DOHH2 (cell line): ENCODE measurements around the gene PLCXD3.

ENCODE experiments used
- H3F3A ChIP-seq: fragments of 200-600 bp; sonication (generic), shearing (Covaris generic); 2 replicates; pipeline ENCODE4 v1.6.0; 2016; ENCODE audit warnings: antibody characterized with exemption, mild to moderate bottlenecking; ENCODE audit not compliant: control insufficient read depth, insufficient read depth
- H3K27ac ChIP-seq: fragments of 200-600 bp; sonication (generic); 2 replicates; pipeline ENCODE4 v1.5.1; 2014; ENCODE audit warnings: low read depth, mild to moderate bottlenecking, low read length, moderate library complexity
- H3K27me3 ChIP-seq: fragments of 200-600 bp; sonication (generic); 2 replicates; pipeline ENCODE4 v1.6.1; 2014; ENCODE audit warnings: mild to moderate bottlenecking, low read length, mixed read lengths; ENCODE audit not compliant: control insufficient read depth
- H3K36me3 ChIP-seq: fragments of 200-600 bp; sonication (generic); 2 replicates; pipeline ENCODE4 v1.6.1; 2014; ENCODE audit warnings: mild to moderate bottlenecking, low read length, moderate library complexity, mixed read lengths; ENCODE audit not compliant: control insufficient read depth
- H3K4me1 ChIP-seq: fragments of 200-600 bp; sonication (generic); 2 replicates; pipeline ENCODE4 v1.6.1; 2014; ENCODE audit warnings: mild to moderate bottlenecking, low read length, mixed read lengths; ENCODE audit not compliant: control insufficient read depth
- H3K4me2 ChIP-seq: fragments of 200-600 bp; sonication (generic); 2 replicates; pipeline ENCODE4 v1.6.0; 2014; ENCODE audit warnings: mild to moderate bottlenecking, low read length, moderate library complexity
- H3K4me3 ChIP-seq: fragments of 200-600 bp; sonication (generic); 2 replicates; pipeline ENCODE4 v1.5.1; 2014; ENCODE audit warnings: mild to moderate bottlenecking, low read length, mixed read lengths
- H3K79me2 ChIP-seq: fragments of 200-600 bp; sonication (generic); 2 replicates; pipeline ENCODE4 v1.6.1; 2014; ENCODE audit warnings: mild to moderate bottlenecking, low read length, mixed read lengths; ENCODE audit not compliant: control insufficient read depth
- H3K9me2 ChIP-seq: fragments of 200-600 bp; sonication (generic); replicated peaks from 2 replicates; pipeline ENCODE4 v1.6.1; 2014; ENCODE audit warnings: mild to moderate bottlenecking, low read length, mixed read lengths; ENCODE audit not compliant: control insufficient read depth
- H3K9me3 ChIP-seq: fragments of 200-600 bp; sonication (generic); 2 replicates; pipeline ENCODE4 v1.6.1; 2014; ENCODE audit warnings: antibody characterized with exemption, low read length, mixed read lengths; ENCODE audit not compliant: control insufficient read depth, insufficient read depth
- H4K20me1 ChIP-seq: fragments of 200-600 bp; sonication (generic); 2 replicates; pipeline ENCODE4 v1.6.0; 2014; ENCODE audit warnings: low read depth, mild to moderate bottlenecking, antibody characterized with exemption, low read length, moderate library complexity; ENCODE audit not compliant: control insufficient read depth, insufficient read depth
- CTCF ChIP-seq: fragments of 200-600 bp; sonication (generic); IDR thresholded peaks from one replicate; pipeline ENCODE4 v1.5.1; 2014; ENCODE audit warnings: antibody characterized with exemption, mild to moderate bottlenecking, low read depth, low read length; ENCODE audit not compliant: poor library complexity, severe bottlenecking
- EZH2phosphoT487 ChIP-seq: fragments of 200-600 bp; sonication (generic); IDR thresholded peaks from 2 replicates; pipeline ENCODE4 v1.6.1; 2017; ENCODE audit warnings: borderline replicate concordance, mild to moderate bottlenecking, antibody characterized with exemption, low read length, moderate library complexity, mixed read lengths

The PLCXD3 gene

DNA sequence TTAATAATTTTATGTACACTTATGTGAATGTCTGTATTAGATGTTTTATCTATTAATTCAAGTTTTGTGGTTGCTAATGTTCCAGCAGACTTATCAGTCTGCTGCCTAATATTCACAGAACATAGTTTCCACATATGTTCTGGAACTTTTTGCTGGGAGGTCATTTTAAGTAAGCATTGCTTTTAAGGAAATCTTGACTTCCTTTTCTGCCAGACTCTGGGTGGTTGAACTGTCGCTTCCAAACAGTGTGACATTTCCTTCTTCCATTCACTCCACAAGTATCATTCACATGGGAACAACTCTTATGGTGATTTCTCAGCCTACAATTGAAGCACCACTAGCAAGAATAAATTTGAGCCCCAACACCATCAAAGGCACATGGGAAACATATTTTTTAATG, 82.9 kb downstream of the PLCXD3 start:
- Histone ChIP-seq H3K4me1 (no peaks in the 10 kb centered on the region), H3F3A (no peaks in the 10 kb centered on the region), H3K79me2 (no peaks in the 10 kb centered on the region), H3K4me2 (no peak overlapping the region), H4K20me1 (no peaks in the 10 kb centered on the region), H3K27me3 (no peaks in the 10 kb centered on the region), H3K9me2 (no peaks in the 10 kb centered on the region), H3K36me3 (no peaks in the 10 kb centered on the region), H3K27ac (no peak overlapping the region), H3K9me3 (no peaks in the 10 kb centered on the region), H3K4me3 (no peak overlapping the region)
- TF ChIP-seq CTCF (no peak), EZH2phosphoT487 (no peak)

DNA sequence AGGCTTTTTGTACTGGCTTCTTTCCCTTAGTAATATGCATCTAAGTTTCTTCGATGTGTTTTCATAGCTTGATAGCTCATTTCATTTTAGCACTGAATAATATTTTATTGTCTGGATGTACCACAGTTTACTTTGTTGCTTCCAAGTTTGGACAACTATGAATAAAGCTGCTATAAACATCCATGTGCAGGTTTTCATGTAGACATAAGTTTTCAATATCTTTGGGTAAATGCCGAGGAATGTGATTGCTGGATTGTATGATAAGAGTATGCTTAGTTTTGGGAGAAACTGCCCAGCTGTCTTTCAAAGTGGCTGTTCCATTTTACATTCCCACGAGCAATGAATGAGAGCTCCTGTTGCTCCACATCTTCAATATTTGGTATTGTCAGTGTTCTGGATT, 84.7 kb downstream of the PLCXD3 start:
- Histone ChIP-seq H3K9me3 (no peaks in the 10 kb centered on the region), H3K4me3 (no peak overlapping the region), H3K9me2 (no peaks in the 10 kb centered on the region), H3K36me3 (no peaks in the 10 kb centered on the region), H3K4me2 (no peak overlapping the region), H3K79me2 (no peaks in the 10 kb centered on the region), H3F3A (no peaks in the 10 kb centered on the region), H3K27ac (no peak overlapping the region), H3K4me1 (no peaks in the 10 kb centered on the region), H3K27me3 (no peaks in the 10 kb centered on the region), H4K20me1 (no peaks in the 10 kb centered on the region)
- TF ChIP-seq EZH2phosphoT487 (no peak), CTCF (no peak)

DNA sequence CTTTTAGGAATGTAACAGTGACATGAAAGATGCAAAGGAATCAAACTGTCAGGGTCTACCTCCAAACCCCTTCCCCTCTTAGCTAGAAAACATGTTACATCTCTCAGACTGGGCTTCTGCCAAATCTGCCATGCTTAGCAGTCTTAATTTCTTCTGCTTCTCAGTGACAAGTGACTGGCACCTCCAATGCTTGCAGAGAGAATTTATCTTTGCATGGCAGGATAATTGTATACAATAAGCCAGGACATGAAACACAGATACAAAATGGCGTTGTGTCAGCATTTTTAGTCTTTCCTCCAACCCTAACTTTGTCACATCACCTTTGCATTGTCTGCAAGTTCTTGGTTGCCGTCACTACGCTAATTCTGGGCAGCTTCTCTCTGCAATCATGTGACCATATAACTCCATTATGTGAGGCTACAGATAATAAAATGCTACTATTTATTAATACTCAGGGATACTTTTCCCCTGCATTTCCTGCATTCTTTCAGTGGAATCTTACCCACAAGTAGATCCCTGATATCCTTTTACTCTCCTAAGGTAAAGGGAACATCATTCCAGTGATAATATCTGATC, 89.8 kb downstream of the PLCXD3 start:
- no peaks in the 10 kb centered on the region for H3F3A ChIP-seq
- no peaks in the 10 kb centered on the region for H3K27me3 ChIP-seq
- H3K4me1 ChIP-seq, result no peaks in the 10 kb centered on the region
- H3K9me3 ChIP-seq, result no peaks in the 10 kb centered on the region
- H3K4me3 ChIP-seq, result no peak overlapping the region
- no peak overlapping the region for H3K27ac ChIP-seq
- H3K4me2 ChIP-seq, result no peak overlapping the region
- TF ChIP-seq CTCF (no peak), EZH2phosphoT487 (no peak)
- no peaks in the 10 kb centered on the region for H3K36me3 ChIP-seq
- no peaks in the 10 kb centered on the region for H4K20me1 ChIP-seq
- no peaks in the 10 kb centered on the region for H3K9me2 ChIP-seq
- H3K79me2 ChIP-seq, result no peaks in the 10 kb centered on the region
